ENCODE data around the gene TCEAL4.
"Not testable (repeated sequence)": the region's sequence is repeated elsewhere in the genome, so short reads cannot be mapped to it uniquely, and the experiment has no call there.

Gene TCEAL4

DNA sequence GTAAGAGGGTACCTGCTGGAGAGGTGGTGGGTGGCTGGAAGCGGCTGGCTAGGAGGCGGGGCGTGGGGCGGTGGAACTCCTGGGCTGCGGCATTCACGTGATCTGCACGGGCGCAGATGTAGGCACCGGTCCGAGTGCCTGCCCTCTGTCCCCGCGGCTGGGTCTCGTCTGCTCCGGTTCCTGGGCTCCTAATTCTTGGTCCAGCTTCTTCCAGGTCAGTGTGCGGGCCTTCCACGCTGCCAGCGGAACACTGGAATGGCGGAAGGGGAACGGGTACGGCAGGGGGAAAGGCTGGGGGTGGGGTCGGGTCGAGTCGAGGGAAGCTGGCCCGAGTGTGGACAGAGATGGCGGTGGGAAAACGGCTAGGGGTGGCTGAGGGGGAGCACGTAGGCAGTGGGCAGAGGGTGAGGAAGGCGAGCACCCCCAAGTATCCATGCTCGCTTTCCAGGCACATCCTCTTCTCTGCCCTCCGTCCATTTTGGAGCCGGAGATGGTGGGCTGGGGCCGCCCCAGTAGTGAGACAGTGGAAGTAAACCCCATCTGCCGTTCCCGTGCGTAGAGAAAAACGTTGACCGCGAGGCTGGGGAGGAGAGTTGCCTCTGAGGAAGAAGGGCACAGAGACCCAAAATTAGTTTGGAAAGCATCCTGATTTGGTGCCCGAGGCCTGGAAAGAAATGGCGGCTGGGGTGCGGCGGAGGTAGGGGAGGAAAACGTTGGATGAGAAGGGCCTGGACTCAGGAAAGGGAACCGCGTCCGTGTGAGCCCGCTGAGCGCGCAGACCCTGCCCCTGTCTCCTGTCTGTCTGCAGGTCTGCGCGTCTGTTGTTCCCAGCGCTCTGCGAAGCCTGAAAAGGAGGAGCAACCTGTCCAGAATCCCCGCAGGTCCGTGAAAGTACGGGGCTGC lies at the start of gene TCEAL4:
TSS of gene TCEAL4 (plus strand) at position 105 of the 903 bp plus-strand sequence. CDS start 1,161 bp downstream, outside the sequence.
- peak; percentile 12 for DNase-seq

DNA sequence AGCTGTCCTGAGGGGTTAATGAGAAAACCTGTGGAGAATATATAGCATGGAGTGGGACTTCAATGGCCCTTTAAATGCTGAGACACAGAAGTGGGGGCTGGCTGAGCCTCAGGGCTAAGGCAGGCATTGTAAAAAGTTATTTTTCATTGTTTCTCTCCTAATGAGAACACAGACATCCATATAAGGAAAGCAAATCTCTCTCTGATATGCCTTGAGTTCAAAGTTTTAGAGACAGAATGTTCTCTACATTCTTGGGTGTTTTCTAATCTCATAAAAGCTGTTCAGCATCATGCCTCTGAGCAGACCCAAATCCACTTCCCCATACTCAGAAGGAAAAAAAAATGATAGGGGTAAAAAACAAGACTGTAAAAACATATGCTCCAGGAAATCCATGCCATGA lies 49.2 kb upstream of the TCEAL4 start:
- DNase-seq = no peak

DNA sequence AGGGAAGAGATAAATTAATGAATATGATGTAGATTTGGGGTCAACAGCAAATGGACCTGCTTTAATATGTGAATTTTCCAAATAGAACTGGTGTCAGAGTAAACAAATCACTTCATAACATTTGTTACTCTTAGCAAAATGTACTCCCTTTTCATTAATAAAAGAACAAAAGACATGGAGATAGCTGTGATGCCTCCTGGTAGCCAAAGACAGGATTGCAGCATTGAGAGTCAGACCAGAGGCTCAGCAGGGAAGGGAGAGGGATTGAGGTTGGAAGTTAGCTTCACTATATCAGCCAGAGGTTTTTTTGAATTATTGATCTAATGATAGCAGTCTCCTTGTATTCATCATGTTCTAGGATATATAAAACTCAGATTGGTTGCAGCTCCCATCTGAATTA lies 48.6 kb upstream of the TCEAL4 start:
- DNase-seq = no peak

DNA sequence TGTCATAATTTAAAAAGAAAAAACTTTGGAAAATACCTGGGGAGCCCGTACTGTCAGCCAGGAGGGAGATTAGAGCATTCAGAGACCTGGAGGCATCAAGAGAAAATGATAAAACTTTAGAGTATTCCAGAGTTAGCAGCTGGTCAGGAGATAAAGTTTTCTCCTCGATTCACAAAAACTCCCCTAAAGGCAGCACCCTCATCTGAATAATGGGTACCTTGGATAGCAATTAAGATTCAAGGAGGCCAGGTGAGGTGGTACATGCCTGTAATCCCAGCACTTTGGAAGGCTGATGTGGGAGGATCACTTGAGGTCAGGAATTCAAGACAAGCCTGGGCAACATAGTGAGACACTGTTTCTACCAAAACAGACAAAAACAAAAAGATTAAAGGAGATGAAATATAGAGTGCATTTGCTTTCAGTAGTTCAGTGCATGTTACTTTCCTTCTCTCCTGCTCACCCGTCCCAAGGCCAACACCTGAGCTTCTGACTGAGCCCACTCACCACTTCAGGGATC lies 47.4 kb upstream of the TCEAL4 start:
- DNase-seq = no peak

DNA sequence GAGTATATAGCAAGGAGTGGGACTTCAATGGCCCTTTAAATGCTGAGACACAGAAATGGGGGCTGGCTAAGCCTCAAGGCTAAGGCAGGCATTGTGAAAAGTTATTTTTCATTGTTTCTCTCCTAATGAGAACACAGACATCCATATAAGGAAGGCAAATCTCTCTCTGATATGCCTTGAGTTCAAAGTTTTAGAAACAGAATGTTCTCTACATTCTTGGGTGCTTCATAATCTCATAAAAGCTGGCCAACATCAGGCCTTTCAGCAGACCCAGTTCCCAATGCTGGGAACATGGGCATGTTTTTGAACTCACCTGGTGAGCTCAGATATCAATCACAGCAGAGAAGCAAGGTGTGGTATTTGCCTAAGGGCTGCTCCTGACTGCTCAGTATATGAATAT lies 46.6 kb upstream of the TCEAL4 start:
- no peak for DNase-seq

DNA sequence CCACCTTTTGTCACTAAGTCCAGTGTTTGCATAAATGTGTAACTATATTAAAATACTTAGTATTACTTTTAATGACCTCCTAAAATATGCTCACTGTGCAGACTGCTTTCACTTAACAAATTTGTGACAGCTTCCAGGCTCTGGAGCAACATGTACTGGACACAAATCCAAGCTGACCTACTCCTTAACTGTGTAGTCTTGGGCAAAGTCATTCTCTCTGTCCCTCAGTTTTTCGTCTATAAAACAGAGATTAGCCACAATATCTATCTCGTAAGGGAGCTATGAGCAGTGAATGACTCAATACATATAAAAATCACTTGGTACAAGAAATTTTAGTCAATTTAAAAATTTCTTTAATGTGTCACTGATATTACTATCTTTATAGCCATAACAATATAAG lies 45.6 kb upstream of the TCEAL4 start:
- no peak for DNase-seq

DNA sequence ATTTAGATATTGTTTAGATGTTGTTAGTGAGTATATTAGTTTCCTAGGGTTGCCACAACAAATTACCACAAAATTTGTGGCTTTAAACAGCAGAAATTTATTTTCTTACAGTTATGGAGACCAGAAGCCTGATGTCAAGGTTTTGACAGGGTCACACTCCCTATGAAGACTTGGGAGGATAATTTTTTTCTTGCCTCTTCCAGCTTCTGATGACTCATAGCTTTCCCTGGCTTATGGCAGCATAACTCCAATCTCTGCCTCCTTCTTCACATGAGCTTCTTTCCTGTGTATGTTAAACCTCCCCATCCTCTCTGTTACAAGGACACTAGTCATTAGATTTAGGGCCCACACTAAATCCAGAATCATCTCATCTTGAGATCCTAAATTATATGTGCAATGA lies 45.2 kb upstream of the TCEAL4 start:
- no peak for DNase-seq

DNA sequence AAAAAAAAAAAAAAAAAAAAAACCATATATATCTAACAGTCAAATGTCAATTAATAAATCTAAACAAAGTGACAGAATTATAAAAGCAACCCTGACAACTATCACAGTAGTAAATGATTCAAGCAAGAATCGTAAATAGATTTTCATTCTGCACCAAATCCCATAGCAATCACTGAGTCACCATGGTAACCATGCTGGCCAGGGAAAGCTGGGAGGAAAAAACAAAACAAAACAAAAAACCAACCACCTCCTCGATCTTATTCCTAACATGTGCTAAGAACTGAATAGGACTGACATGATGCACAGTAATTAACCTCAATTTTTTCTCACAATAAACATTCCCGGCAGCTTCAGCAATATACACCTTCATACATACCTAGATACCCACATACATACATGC lies 35.4 kb upstream of the TCEAL4 start:
- no peak for DNase-seq

DNA sequence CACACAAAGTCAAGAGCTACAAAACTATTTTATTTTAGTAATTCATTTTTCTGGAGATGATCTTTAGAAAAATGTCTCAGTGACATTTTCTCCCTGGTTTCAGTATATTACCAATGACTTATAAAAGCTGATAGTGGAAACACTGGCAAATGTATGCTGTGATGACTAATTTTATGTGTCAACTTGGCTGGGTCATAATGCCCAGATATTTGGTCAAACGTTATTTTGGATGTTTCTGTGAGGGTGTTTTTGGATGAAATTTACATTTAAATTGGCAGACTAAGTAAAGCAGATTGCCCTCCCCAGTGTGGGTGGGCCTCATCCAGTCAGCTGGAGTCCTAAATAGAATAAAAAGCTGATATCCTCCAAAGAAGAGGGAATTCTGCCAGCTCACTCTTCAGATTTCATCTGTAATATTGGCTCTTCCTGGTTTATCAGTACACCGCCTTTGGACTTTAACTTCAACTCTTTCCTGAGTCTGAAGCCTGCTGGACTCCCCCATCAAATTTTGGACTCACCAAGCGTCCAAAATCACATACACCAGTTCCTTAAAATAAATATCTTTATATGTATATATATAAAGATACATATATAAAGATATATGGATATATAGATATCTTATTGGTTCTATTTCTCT lies 34.8 kb upstream of the TCEAL4 start:
- DNase-seq = no peak

DNA sequence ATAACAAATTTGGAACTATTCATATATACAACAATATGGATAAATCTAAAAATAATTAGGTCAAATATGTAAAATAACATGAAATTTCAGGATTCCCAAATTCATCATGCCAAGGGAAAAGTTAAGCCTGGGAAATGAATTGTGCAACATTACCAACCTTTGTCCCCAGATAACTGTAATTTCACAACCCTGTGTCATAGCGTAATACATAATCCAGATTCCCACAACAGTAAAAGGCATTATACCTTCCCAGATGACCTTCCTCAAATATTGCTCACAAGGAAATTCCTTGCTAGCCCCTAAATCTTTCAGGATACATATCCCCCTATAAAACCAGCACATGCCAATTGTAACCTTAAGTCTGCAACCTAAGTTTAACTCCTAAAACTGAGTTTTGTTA lies 33.1 kb upstream of the TCEAL4 start:
- DNase-seq = no peak

DNA sequence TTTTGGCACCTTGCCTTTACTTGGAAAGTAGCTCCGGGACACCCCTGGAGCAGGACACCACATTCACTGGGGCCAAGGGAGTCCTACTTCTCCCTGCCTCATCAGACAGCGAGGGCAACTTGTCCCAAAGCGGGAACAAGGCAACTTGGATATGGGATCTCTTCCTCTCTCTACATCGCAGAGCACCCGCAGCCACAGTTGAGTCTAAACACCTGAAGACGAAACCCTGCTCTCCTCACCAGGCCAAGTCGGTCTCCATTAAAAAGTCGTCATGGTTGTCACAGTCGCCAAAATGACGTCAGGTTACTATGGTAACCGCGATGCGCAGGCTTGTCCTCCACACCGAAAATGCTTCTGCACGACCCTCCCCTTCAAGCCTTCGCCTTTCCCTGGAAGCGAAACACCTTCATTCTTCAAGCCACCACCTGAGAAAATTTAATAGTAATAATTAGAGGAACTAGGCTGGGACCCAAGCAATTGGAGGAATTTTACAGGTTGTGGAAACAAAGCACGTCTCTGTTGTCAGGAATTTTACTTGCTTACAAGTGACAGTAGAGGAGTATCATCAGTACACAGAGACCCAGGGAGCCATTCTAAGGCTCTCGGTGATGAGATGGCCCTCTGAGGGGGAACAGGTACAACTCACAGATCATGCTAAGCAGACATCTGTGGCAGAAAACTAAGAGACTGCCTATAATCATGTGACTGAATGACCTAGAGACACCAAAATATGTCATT lies 30.5 kb upstream of the TCEAL4 start:
- DNase-seq = peak; percentile 36

DNA sequence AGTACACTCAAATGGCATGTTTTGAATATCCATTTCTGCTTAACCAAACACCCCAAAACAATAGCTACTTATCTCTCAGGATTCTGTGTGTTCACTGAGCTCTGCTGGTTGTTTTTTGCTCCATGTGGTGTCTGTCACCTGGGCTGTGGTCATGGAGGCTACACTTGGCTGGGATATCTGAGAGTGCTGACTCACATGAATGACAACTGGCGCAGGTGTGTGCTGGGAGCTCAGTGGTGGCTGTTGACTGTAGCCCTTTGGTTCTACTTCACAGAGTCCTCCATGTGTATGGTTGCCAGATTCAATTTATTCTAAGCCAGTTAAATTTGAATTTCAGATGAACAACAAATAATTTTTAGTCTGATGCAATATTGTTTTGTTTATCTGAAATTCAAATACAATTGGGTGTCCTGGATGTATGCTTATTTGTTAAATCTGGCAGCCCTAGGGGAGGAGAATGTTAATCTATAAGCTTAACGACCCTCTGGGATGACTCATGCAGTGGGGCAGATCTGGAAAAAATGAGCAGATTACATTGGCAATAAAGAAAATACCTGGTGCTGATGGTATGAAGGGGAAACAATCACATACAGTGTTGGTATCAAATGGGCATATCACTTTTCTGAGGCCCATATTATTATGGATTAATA lies 28.2 kb upstream of the TCEAL4 start:
- DNase-seq = no peak

DNA sequence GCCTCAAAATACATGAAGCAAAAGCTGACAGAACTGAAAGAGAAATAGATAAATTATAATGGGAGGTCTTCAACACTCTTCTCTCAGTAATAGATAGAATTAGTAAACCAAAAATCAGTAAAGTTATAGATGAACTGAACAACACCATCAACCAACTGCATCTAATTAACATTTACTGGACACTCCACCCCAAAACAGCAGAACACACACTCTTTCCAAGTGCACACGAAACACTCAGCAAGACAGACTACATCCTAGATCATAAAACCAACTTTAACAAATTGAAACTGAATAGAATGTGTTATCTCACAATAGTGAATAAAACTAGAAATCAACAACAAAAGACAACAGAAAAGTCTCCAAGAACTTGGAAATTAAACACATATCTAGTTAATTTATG lies 25.1 kb upstream of the TCEAL4 start:
- no peak for DNase-seq

DNA sequence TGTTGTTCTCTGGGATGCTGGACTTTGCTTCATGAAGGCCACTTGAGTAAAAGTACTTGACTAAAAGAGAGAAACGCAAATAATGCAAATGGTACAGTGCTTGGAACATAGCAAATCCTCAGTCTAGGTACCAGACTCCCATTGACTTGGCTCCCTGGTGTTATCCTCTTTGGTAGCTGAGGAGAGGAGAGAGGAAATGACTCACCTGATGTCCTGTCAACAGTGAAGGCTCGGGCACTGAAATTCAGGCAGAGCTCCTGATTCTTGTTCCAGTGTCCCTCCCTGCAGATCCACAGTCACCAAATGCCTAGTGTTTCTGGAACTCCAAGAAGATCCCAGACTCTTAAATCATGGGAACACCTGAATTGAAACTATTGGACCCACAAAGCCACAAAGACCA lies 22.5 kb upstream of the TCEAL4 start:
- DNase-seq = no peak

DNA sequence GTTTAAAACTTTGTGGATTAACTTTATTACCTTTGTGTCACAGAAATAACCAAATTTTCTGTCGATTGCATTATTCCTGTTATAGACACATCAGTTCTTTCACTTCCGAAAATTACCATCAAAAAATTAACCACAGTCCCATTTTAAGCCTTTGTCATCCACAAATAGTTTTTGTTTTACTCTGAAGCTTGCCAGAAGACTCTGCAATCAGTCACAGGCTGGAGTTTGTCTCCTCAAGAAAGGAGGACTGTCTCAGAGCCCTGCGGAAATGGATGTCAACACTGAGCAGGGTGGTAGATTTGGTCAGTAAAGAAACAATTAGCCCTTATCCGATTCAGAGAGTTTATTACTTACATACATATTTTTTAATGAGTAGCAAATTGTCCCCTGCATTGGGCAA lies 20.1 kb upstream of the TCEAL4 start:
- no peak for DNase-seq

DNA sequence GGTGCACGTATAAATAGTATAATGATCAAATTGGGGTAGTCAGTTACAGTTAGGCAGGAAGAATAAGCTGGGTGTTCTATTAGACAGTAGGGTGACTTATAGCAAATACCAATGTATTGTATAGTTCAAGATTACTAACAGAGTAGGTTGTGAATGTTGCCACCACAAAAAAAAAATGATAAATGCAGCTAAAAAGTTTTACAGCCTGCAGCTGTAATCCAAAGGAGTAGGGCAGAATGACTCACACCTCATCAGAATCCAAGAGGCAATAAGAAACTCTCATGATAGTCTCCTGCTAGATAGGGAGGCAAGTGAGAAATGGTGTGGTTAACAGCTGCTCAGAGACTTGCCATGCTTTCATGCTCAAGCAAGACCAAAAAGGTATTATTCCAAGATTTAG lies 19.6 kb upstream of the TCEAL4 start:
- no peak for DNase-seq

DNA sequence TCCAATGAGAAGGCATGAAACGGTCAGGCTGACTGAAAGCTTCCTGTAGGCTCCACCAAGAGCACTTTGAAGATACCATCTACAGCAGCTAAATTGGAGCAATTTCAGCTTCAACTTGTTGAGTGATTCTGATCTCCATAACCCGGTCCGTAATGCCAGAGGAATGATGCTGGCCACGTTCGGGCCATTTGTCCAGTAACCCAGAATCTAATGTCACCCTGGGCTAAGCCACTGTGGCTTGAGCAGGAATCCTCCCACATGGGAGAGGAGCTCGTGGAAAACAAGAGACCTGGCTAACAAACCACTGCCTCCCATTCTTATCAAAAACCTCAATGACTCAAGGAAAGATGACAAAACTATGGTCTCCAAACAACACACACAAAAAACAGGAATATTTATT lies 14.2 kb upstream of the TCEAL4 start:
- DNase-seq = no peak

DNA sequence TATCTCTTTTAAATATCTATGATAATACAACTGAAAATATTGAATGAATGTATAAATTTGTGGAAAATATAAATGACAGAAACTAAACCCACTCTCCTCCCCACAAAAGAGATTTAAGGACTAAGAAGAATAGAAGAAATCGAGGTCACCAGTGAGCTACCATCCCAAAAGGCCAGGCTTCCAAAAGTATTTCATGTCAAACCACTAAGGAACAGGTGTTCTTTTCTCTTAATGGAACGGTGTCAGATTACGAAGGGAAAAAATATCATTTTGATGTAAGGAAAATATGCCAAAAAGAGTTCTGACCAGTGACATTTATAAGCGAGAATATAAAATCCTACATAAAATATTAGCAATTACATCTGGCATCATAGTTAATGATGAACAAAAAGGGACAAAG lies 13.6 kb upstream of the TCEAL4 start:
- no peak for DNase-seq

DNA sequence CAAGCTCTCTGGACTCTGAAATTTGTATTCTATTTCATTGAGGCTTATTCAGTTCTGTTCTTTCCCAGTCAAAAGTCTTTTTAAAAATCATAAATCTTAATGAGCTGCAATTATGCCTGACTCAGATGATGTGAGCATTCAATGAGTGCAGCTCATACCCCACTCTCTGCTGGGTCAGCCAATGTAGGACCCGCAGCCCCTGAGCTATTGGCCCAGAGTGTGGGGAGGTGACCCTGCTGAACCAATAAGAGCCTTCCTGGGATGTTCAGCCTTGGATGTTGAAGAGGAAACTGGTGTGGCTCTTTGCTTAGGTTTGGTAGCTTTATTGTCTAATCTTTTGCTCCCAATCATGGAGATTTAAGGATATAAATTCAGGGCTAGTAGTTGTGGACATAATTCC lies 12.1 kb upstream of the TCEAL4 start:
- DNase-seq = no peak

DNA sequence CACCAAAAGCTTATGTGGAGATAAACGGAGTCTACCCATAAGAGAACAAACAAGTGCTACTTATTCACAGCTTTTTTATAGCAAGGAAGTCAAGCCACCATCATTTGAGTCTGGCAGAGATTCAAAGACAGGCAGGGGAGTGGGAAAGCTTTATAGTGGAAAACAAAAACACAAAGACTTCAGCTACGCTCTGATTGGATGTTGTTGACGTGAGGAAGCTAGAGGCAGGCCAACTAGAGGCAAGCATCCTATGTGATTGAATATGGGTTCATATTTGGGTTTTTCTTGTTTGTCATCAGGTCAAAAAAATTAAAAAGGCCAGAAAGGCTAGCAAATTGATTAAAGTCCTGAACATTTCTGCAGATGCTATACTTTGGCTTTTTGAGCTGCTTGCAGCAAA lies 719 bp upstream of the TCEAL4 start:
- DNase-seq = no peak

DNA sequence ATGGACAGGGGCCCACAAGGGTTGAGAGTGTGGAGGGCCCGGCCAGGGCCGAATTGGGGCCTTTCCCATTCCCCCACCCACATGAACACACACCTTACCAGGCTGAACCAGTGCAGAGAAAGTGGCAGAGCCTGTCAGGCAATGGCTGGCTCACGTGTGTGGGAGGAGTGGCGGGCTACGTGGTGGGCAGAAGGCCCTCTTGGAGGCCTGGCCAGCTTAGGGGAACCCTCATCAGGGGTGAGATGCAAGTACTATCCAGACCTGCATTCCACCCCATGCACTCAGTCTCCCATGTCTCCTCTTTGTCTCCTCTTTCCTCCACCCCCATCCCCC lies 965 bp downstream of the TCEAL4 start:
- DNase-seq = no peak

DNA sequence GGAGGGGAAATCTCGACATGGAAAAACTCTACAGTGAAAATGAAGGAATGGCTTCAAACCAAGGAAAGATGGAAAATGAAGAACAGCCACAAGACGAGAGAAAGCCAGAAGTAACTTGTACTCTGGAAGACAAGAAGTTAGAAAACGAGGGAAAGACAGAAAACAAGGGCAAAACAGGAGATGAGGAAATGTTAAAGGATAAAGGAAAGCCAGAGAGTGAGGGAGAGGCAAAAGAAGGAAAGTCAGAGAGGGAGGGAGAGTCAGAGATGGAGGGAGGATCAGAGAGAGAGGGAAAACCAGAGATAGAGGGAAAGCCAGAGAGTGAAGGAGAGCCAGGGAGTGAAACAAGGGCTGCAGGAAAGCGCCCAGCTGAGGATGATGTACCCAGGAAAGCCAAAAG lies 1.3 kb downstream of the TCEAL4 start:
- no peak for DNase-seq

DNA sequence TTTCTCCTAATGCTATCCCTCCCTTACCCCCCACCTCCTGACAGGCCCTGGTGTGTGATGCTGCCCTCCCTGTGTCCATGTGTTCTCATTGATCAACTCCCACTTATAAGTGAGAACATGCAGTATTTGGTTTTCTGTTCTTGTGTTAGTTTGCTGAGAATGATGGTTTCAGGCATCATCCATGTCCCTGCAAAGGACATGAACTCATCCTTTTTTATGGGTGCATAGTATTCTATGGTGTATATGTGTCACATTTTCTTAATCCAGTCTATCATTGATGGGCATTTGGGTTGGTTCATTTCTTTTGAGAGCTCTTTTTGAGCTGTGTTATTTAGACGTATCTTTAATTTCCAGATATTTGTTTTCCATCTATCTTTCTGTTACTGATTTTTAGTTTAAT lies 7.0 kb downstream of the TCEAL4 start:
- DNase-seq = not testable (repeated sequence)

All from suppressor macrophage treated with lipopolysaccharide for 4 hours (primary cell).